Mesendoderm (in vitro differentiated cells): ENCODE results near the gene RANGAP1.

Source experiments
- DNase-seq: peaks from one replicate; pipeline ENCODE4 v3.0.0; 2013
- H2AK5ac ChIP-seq: 2 replicates; pipeline ENCODE4 v1.6.1; 2013; ENCODE audit warnings: low read length, inconsistent platforms
- H2BK120ac ChIP-seq: 2 replicates; pipeline ENCODE4 v1.6.1; 2013; ENCODE audit warnings: low read depth, mild to moderate bottlenecking, low read length, moderate library complexity, mixed read lengths
- H2BK15ac ChIP-seq: replicated peaks from 2 replicates; pipeline ENCODE4 v1.6.1; 2013; ENCODE audit warnings: low read depth, mild to moderate bottlenecking, moderate library complexity
- H2BK5ac ChIP-seq: 2 replicates; pipeline ENCODE4 v1.6.1; 2013; ENCODE audit warnings: low read length, inconsistent platforms
- H3K18ac ChIP-seq: 2 replicates; pipeline ENCODE4 v1.6.1; 2013; ENCODE audit warnings: mild to moderate bottlenecking, low read length, mixed read lengths
- H3K23ac ChIP-seq: one replicate; pipeline ENCODE4 v1.6.1; 2013; ENCODE audit warnings: low read length
- H3K27ac ChIP-seq: 2 replicates; pipeline ENCODE4 v1.5.1; 2013; ENCODE audit warnings: low read depth, mild to moderate bottlenecking, inconsistent platforms, low read length, moderate library complexity
- H3K27me3 ChIP-seq: 2 replicates; pipeline ENCODE4 v1.6.1; 2013; ENCODE audit warnings: low read length, control low read depth, mild to moderate bottlenecking, inconsistent platforms; ENCODE audit not compliant: insufficient read depth, poor library complexity
- H3K36me3 ChIP-seq: 2 replicates; pipeline ENCODE4 v1.6.1; 2013; ENCODE audit warnings: low read length, inconsistent platforms; ENCODE audit not compliant: control insufficient read depth, insufficient read depth
- H3K4ac ChIP-seq: one replicate; pipeline ENCODE4 v1.6.1; 2013; ENCODE audit warnings: low read depth, mild to moderate bottlenecking, low read length, moderate library complexity
- H3K4me1 ChIP-seq: 2 replicates; pipeline ENCODE4 v1.6.1; 2013; ENCODE audit warnings: low read depth, low read length, inconsistent platforms; ENCODE audit not compliant: control insufficient read depth
- H3K4me2 ChIP-seq: 2 replicates; pipeline ENCODE4 v1.6.1; 2013; ENCODE audit warnings: low read length
- H3K4me3 ChIP-seq: 2 replicates; pipeline ENCODE4 v1.5.1; 2013; ENCODE audit warnings: mild to moderate bottlenecking, low read length
- H3K56ac ChIP-seq: one replicate; pipeline ENCODE4 v1.6.1; 2013; ENCODE audit warnings: low read length
- H3K79me1 ChIP-seq: 2 replicates; pipeline ENCODE4 v1.6.1; 2013; ENCODE audit warnings: low read length, inconsistent platforms
- H3K79me2 ChIP-seq: 2 replicates; pipeline ENCODE4 v1.6.1; 2013; ENCODE audit warnings: mild to moderate bottlenecking, low read length; ENCODE audit not compliant: control insufficient read depth, insufficient read depth
- H3K9ac ChIP-seq: 2 replicates; pipeline ENCODE4 v1.6.1; 2013; ENCODE audit warnings: low read length, inconsistent platforms
- H4K5ac ChIP-seq: one replicate; pipeline ENCODE4 v1.6.1; 2013; ENCODE audit warnings: low read length
- H4K8ac ChIP-seq: one replicate; pipeline ENCODE4 v1.6.1; 2013; ENCODE audit warnings: low read depth, mild to moderate bottlenecking, control low read depth, low read length, moderate library complexity
- WGBS: extraction: QIAGEN DNeasy Blood & Tissue Kit; methylation state at CpG from one replicate; pipeline ENCODE4 v1.1.7; 2013; ENCODE audit warnings: low lambda C conversion rate, missing lambda C conversion rate; ENCODE audit not compliant: insufficient coverage; ENCODE audit errors: extremely low coverage; 5-methylcytosine and 5-hydroxymethylcytosine counted together

RANGAP1 gene

GRCh38 chr22:41271787-41272186 is 14.2 kb downstream of the RANGAP1 start:
- H3K18ac ChIP-seq: no peak overlapping the region
- no peak overlapping the region for H3K4me2 ChIP-seq
- H4K8ac ChIP-seq: no peak overlapping the region
- no peak overlapping the region for H3K27ac ChIP-seq
- no peaks in the 10 kb centered on the region for H3K27me3 ChIP-seq
- H2AK5ac ChIP-seq: no peak overlapping the region
- no peak overlapping the region for H3K23ac ChIP-seq
- DNase-seq: no peak
- H3K79me1 ChIP-seq: peaks cover 4% of the 10 kb centered on the region
- H2BK5ac ChIP-seq: no peak overlapping the region
- no peaks in the 10 kb centered on the region for H3K79me2 ChIP-seq
- no peak overlapping the region for H2BK15ac ChIP-seq
- H3K4ac ChIP-seq: no peak overlapping the region
- H2BK120ac ChIP-seq: no peak overlapping the region
- no peak overlapping the region for H3K56ac ChIP-seq
- no peak overlapping the region for H3K4me3 ChIP-seq
- H3K4me1 ChIP-seq: no peaks in the 10 kb centered on the region
- H4K5ac ChIP-seq: no peak overlapping the region
- peaks cover 39% of the 10 kb centered on the region for H3K36me3 ChIP-seq
- no peak overlapping the region for H3K9ac ChIP-seq
- no CpG with 5 or more reads among the region's 9 CpGs for WGBS

- Histone ChIP-seq H3K36me3 (peaks cover 37% of the 10 kb centered on the region), H2AK5ac (no peak overlapping the region), H3K9ac (no peak overlapping the region), H3K23ac (no peak overlapping the region), H3K79me2 (no peaks in the 10 kb centered on the region), H2BK120ac (no peak overlapping the region), H3K56ac (no peak overlapping the region), H3K4me3 (no peak overlapping the region), H4K5ac (no peak overlapping the region), H3K79me1 (peaks cover 4% of the 10 kb centered on the region), H3K18ac (no peak overlapping the region), H3K27me3 (no peaks in the 10 kb centered on the region), H4K8ac (no peak overlapping the region), H3K4me1 (no peaks in the 10 kb centered on the region), H2BK15ac (no peak overlapping the region), H3K27ac (no peak overlapping the region), H3K4ac (no peak overlapping the region), H2BK5ac (no peak overlapping the region), H3K4me2 (no peak overlapping the region)
- WGBS: no CpG with 5 or more reads among the region's 16 CpGs
- DNase-seq: no peak
Measured at GRCh38 chr22:41267958-41268357, 18.0 kb downstream of the RANGAP1 start.

GRCh38 chr22:41264408-41264941 is 21.5 kb downstream of the RANGAP1 start:
- no peak overlapping the region for H2BK120ac ChIP-seq
- H4K5ac ChIP-seq: no peak overlapping the region
- no peak overlapping the region for H3K9ac ChIP-seq
- H3K4me3 ChIP-seq: no peak overlapping the region
- H3K18ac ChIP-seq: no peak overlapping the region
- H3K4ac ChIP-seq: no peak overlapping the region
- no peak overlapping the region for H2BK5ac ChIP-seq
- no peak for DNase-seq
- no peak overlapping the region for H3K4me2 ChIP-seq
- no peak overlapping the region for H3K56ac ChIP-seq
- H3K36me3 ChIP-seq: peaks cover 39% of the 10 kb centered on the region
- H3K79me2 ChIP-seq: no peaks in the 10 kb centered on the region
- H3K27me3 ChIP-seq: no peaks in the 10 kb centered on the region
- no peak overlapping the region for H3K27ac ChIP-seq
- H4K8ac ChIP-seq: no peak overlapping the region
- no peaks in the 10 kb centered on the region for H3K4me1 ChIP-seq
- WGBS: no CpG with 5 or more reads among the region's 15 CpGs
- H3K23ac ChIP-seq: no peak overlapping the region
- H2BK15ac ChIP-seq: no peak overlapping the region
- no peak overlapping the region for H2AK5ac ChIP-seq
- H3K79me1 ChIP-seq: peaks cover 2% of the 10 kb centered on the region

GRCh38 chr22:41263704-41264103 is 22.3 kb downstream of the RANGAP1 start:
- Histone ChIP-seq H3K36me3 (peaks cover 41% of the 10 kb centered on the region), H3K9ac (no peak overlapping the region)
- no CpG with 5 or more reads among the region's 2 CpGs for whole genome bisulfite sequencing

GRCh38 chr22:41262250-41262765 is 23.7 kb downstream of the RANGAP1 start:
- H3K27ac ChIP-seq: no peak overlapping the region

More at GRCh38 chr22:41263704-41264103, 22.3 kb downstream of the RANGAP1 start:
- H2AK5ac ChIP-seq: no peak overlapping the region
- H2BK15ac ChIP-seq: no peak overlapping the region
- H3K4me3 ChIP-seq: no peak overlapping the region
- no peak overlapping the region for H3K27ac ChIP-seq
- H2BK120ac ChIP-seq: no peak overlapping the region
- no peak overlapping the region for H3K56ac ChIP-seq
- peaks cover 4% of the 10 kb centered on the region for H3K79me1 ChIP-seq
- no peaks in the 10 kb centered on the region for H3K79me2 ChIP-seq
- no peak overlapping the region for H3K4ac ChIP-seq
- H3K4me2 ChIP-seq: no peak overlapping the region
- H4K5ac ChIP-seq: no peak overlapping the region
- no peak overlapping the region for H3K18ac ChIP-seq
- no peak for DNase-seq
- H4K8ac ChIP-seq: no peak overlapping the region
- H3K4me1 ChIP-seq: no peaks in the 10 kb centered on the region
- H3K23ac ChIP-seq: no peak overlapping the region
- no peak overlapping the region for H2BK5ac ChIP-seq
- no peaks in the 10 kb centered on the region for H3K27me3 ChIP-seq

More at GRCh38 chr22:41262250-41262765, 23.7 kb downstream of the RANGAP1 start:
- no peak overlapping the region for H3K23ac ChIP-seq
- H3K79me2 ChIP-seq: no peaks in the 10 kb centered on the region
- H3K4me2 ChIP-seq: no peak overlapping the region
- H2BK120ac ChIP-seq: no peak overlapping the region
- no peak overlapping the region for H3K56ac ChIP-seq
- no peak overlapping the region for H4K5ac ChIP-seq
- H3K18ac ChIP-seq: no peak overlapping the region
- H3K27me3 ChIP-seq: no peaks in the 10 kb centered on the region
- peaks cover 34% of the 10 kb centered on the region for H3K36me3 ChIP-seq
- H2AK5ac ChIP-seq: no peak overlapping the region
- no peak overlapping the region for H4K8ac ChIP-seq
- no peak overlapping the region for H3K4ac ChIP-seq
- H3K9ac ChIP-seq: no peak overlapping the region
- no peak overlapping the region for H2BK15ac ChIP-seq
- no CpG with 5 or more reads among the region's 15 CpGs for WGBS
- no peak for DNase-seq
- H2BK5ac ChIP-seq: no peak overlapping the region
- H3K79me1 ChIP-seq: peaks cover 4% of the 10 kb centered on the region
- no peak overlapping the region for H3K4me3 ChIP-seq
- no peaks in the 10 kb centered on the region for H3K4me1 ChIP-seq
